ENCODE results near the gene SLFNL1. TPM values are rescaled to one million over a fixed set of nuclear protein-coding genes. Genes with fewer than 3 reads are reported as not detected.

Gene SLFNL1
- total and polyA plus RNA-seq, 2 donors (not counting 1 experiment from before 2014, with no cell fraction given), result 0.01 to 0.66 TPM

DNA sequence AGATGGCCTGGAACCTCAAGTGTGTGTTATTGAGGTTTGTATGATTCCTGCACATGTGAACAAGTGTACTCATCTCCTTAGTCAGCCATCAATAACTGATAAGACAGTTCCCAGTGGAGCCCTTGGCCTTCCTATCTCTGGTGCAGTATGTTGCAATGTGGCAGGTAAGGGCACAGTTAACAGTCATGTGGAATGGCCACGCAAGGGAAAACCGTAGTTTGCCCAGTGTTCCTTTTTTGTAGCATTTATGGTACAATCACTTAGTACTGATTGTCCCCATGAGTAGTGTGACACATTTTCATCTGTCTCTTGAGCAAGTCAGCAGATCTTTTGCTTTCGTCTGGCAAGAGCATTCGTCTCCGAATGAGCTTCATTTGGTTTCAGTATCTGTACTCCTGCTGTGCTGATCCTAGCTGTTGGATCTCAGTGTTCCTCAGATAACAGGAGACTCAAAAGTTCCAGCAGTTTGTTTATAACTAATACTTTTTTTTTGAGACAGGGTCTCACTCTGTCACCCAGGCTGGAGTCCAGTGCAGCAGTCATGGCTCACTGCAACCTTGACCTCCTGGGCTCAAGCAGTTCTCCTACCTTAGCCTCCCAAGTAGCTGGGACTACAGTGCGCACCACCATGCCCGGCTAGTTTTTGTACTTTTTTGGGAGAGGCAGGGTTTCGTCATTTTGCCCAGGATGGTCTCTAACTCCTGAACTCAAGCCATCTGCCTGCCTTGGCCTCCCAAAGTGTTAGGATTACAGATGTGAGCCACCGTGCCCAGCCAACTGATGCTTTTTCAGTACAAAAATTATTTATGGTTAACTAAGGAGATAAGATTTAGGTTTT is 33.9 kb downstream of the SLFNL1 start:
- Histone ChIP-seq H3K27me3 (ENCODE audit: control insufficient read depth, insufficient read depth, low read length) (no peaks in the 10 kb centered on the region), H3K4me3 (replicated peaks in 1 of 4; ENCODE audit: control extremely low read depth in 1 of 4, insufficient read depth in 1 of 4, low read depth in 3 of 4, low read length in 4 of 4) (no peak overlapping the region), H3K4me2 (ENCODE audit: extremely low read depth, insufficient read depth, low read length) (no peak overlapping the region), H3K79me2 (ENCODE audit: control insufficient read depth, insufficient read depth, low read length) (peaks cover 16% of the 10 kb centered on the region), H3K9ac (ENCODE audit: insufficient read depth, low read length) (no peak overlapping the region), H2AFZ (ENCODE audit: low read length) (no peak overlapping the region), H3K9me3 (ENCODE audit: control insufficient read depth, insufficient read depth, low read depth, low read length) (no peaks in the 10 kb centered on the region), H3K27ac (ENCODE audit: insufficient read depth, low read length) (no peak overlapping the region), H4K20me1 (ENCODE audit: control insufficient read depth, extremely low read depth, insufficient read depth, low read length) (no peaks in the 10 kb centered on the region), H3K36me3 (ENCODE audit: control insufficient read depth, insufficient read depth, low read length) (peaks cover 21% of the 10 kb centered on the region), H3K4me1 (ENCODE audit: control insufficient read depth, extremely low read depth, insufficient read depth, low read length) (peaks cover 3% of the 10 kb centered on the region)
- TF ChIP-seq, protein P1, sequence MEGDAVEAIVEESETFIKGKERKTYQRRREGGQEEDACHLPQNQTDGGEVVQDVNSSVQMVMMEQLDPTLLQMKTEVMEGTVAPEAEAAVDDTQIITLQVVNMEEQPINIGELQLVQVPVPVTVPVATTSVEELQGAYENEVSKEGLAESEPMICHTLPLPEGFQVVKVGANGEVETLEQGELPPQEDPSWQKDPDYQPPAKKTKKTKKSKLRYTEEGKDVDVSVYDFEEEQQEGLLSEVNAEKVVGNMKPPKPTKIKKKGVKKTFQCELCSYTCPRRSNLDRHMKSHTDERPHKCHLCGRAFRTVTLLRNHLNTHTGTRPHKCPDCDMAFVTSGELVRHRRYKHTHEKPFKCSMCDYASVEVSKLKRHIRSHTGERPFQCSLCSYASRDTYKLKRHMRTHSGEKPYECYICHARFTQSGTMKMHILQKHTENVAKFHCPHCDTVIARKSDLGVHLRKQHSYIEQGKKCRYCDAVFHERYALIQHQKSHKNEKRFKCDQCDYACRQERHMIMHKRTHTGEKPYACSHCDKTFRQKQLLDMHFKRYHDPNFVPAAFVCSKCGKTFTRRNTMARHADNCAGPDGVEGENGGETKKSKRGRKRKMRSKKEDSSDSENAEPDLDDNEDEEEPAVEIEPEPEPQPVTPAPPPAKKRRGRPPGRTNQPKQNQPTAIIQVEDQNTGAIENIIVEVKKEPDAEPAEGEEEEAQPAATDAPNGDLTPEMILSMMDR (conservative IDR thresholded peaks at IDR 0.05 in 1 of 2, IDR thresholded peaks at IDR 0.05 in 1 of 2; ENCODE audit: low read depth in 1 of 2, low read length in 2 of 2), result no peak
- TF ChIP-seq EZH2 (IDR thresholded peaks at IDR 0.05; ENCODE audit: low read length, missing control alignments), result no peak
- no peak for DNase-seq (ENCODE audit: low read depth in 2 of 2)

DNA sequence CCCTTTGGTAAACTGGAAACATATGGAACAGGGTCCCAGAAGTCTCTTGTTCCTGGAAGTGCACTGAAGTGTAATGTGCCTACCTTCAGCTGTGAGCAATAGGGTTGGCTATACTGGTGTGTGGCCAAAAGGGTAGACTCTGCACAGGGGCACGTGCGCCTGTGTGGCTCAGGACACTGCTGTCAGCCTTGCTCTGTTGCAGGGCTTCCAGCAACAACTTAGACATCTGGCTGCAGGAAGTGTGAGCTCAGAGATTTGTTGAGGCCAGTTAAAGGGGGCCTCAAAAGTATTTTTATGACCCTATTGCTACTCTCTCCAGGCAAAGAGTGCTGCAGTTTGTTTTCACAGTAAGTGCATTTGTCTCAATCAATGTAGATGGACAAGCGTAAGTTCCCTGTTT is 34.6 kb downstream of the SLFNL1 start:
- DNase-seq (ENCODE audit: low read depth in 2 of 2), result no peak
- H3K79me2 ChIP-seq (ENCODE audit: control insufficient read depth, insufficient read depth, low read length), result peaks cover 23% of the 10 kb centered on the region
- peaks cover 21% of the 10 kb centered on the region for H3K36me3 ChIP-seq (ENCODE audit: control insufficient read depth, insufficient read depth, low read length)

DNA sequence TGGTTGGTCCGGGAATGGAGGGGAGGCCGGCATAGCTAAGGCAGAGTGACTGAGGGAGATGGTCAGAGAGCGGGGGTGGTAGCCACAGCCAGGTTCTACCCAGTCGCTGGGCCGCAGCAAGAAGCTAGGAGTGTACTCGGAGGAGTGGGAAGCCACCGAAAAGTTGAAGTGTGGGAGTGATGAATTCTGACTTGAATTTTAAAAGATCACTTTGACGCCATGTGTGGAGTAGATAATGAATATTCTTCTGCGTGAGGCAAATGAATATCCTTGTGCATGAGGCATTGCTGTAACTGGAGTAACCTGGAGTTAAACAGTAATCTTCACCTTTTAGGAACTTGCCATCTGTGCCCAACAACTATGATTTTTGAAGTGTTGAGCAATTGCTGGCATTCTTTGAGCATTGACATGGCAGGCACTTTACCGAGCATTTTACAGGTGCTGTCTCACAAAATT is 35.2 kb downstream of the SLFNL1 start:
- Histone ChIP-seq H3K4me3 (replicated peaks in 1 of 4; ENCODE audit: control extremely low read depth in 1 of 4, insufficient read depth in 1 of 4, low read depth in 3 of 4, low read length in 4 of 4) (no peak overlapping the region), H4K20me1 (ENCODE audit: control insufficient read depth, extremely low read depth, insufficient read depth, low read length) (no peaks in the 10 kb centered on the region), H3K9me3 (ENCODE audit: control insufficient read depth, insufficient read depth, low read depth, low read length) (no peaks in the 10 kb centered on the region), H3K36me3 (ENCODE audit: control insufficient read depth, insufficient read depth, low read length) (peaks cover 21% of the 10 kb centered on the region), H3K9ac (ENCODE audit: insufficient read depth, low read length) (no peak overlapping the region), H3K79me2 (ENCODE audit: control insufficient read depth, insufficient read depth, low read length) (peaks cover 29% of the 10 kb centered on the region), H3K4me2 (ENCODE audit: extremely low read depth, insufficient read depth, low read length) (no peak overlapping the region), H3K27me3 (ENCODE audit: control insufficient read depth, insufficient read depth, low read length) (no peaks in the 10 kb centered on the region), H3K4me1 (ENCODE audit: control insufficient read depth, extremely low read depth, insufficient read depth, low read length) (peaks cover 6% of the 10 kb centered on the region), H3K27ac (ENCODE audit: insufficient read depth, low read length) (no peak overlapping the region), H2AFZ (ENCODE audit: low read length) (no peak overlapping the region)
- DNase-seq (ENCODE audit: low read depth in 2 of 2), result no peak
- TF ChIP-seq, protein P1 (conservative IDR thresholded peaks at IDR 0.05 in 1 of 2, IDR thresholded peaks at IDR 0.05 in 1 of 2; ENCODE audit: low read depth in 1 of 2, low read length in 2 of 2), result no peak
- TF ChIP-seq EZH2 (IDR thresholded peaks at IDR 0.05; ENCODE audit: low read length, missing control alignments), result no peak

More for the DNA sequence above, 34.6 kb downstream of the SLFNL1 start:
- no peaks in the 10 kb centered on the region for H4K20me1 ChIP-seq (ENCODE audit: control insufficient read depth, extremely low read depth, insufficient read depth, low read length)
- no peak overlapping the region for H2AFZ ChIP-seq (ENCODE audit: low read length)
- H3K4me2 ChIP-seq (ENCODE audit: extremely low read depth, insufficient read depth, low read length), result no peak overlapping the region
- no peak overlapping the region for H3K4me3 ChIP-seq (replicated peaks in 1 of 4; ENCODE audit: control extremely low read depth in 1 of 4, insufficient read depth in 1 of 4, low read depth in 3 of 4, low read length in 4 of 4)
- no peaks in the 10 kb centered on the region for H3K9me3 ChIP-seq (ENCODE audit: control insufficient read depth, insufficient read depth, low read depth, low read length)
- H3K4me1 ChIP-seq (ENCODE audit: control insufficient read depth, extremely low read depth, insufficient read depth, low read length), result peaks cover 5% of the 10 kb centered on the region
- no peak for TF ChIP-seq EZH2 (IDR thresholded peaks at IDR 0.05; ENCODE audit: low read length, missing control alignments)
- TF ChIP-seq, protein P1 (conservative IDR thresholded peaks at IDR 0.05 in 1 of 2, IDR thresholded peaks at IDR 0.05 in 1 of 2; ENCODE audit: low read depth in 1 of 2, low read length in 2 of 2), result no peak
- H3K27me3 ChIP-seq (ENCODE audit: control insufficient read depth, insufficient read depth, low read length), result no peaks in the 10 kb centered on the region
- H3K27ac ChIP-seq (ENCODE audit: insufficient read depth, low read length), result no peak overlapping the region
- H3K9ac ChIP-seq (ENCODE audit: insufficient read depth, low read length), result no peak overlapping the region
